Effector memory CD4-positive, alpha-beta T cell (primary cell): ENCODE results near the gene SF3A1.

Experiments used
- DNase-seq, 3 donors: peaks; one replicate each; pipeline ENCODE4 v3.0.0-alpha.2; 2020
- H3K27ac ChIP-seq: 2 replicates; pipeline ENCODE4 v1.7.0; 2013; ENCODE audit warnings: mild to moderate bottlenecking, low read length, moderate library complexity; ENCODE audit not compliant: insufficient read depth, poor library complexity, severe bottlenecking
- H3K27me3 ChIP-seq: replicated peaks from 2 replicates; pipeline ENCODE4 v1.7.0; 2013; ENCODE audit warnings: mild to moderate bottlenecking, low read length; ENCODE audit not compliant: insufficient read depth, control insufficient read depth, poor library complexity, severe bottlenecking
- H3K36me3 ChIP-seq: 2 replicates; pipeline ENCODE4 v1.7.0; 2013; ENCODE audit warnings: mild to moderate bottlenecking, low read length, moderate library complexity; ENCODE audit not compliant: control insufficient read depth, insufficient read depth
- H3K4me1 ChIP-seq: 2 replicates; pipeline ENCODE4 v1.7.0; 2013; ENCODE audit warnings: low read length, mild to moderate bottlenecking; ENCODE audit not compliant: control insufficient read depth, insufficient read depth, poor library complexity, severe bottlenecking
- H3K4me3 ChIP-seq: 2 replicates; pipeline ENCODE4 v1.7.0; 2013; ENCODE audit warnings: low read length, low read depth, mild to moderate bottlenecking; ENCODE audit not compliant: insufficient read depth, poor library complexity, severe bottlenecking
- H3K9me3 ChIP-seq: 2 replicates; pipeline ENCODE4 v1.7.0; 2013; ENCODE audit warnings: mild to moderate bottlenecking, low read length, moderate library complexity; ENCODE audit not compliant: control insufficient read depth

SF3A1 gene

DNA sequence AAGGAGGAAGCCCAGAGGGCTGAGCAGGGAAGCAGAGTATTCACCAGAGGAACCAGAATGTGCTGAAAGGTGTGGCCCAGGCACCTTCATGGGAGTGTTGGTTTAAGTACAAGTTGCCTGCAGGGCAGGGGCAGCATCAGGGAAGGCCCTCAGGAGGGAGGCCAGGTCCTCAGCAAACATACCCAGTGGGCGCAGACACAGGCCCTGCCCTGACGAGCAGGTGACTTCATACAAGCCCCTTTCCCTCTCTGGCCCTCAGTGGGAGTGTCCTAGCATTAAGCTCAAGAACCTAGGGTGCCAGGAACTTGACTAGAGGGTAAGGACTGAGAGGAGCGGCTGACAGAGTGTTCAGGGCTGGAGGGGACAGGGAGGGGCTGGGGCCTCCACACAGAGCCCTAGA, 59.9 kb downstream of the SF3A1 start:
- H3K27ac ChIP-seq = peak overlapping the region; percentile 42
- H3K4me1 ChIP-seq = peaks cover 48% of the 10 kb centered on the region
- H3K4me3 ChIP-seq = no peak overlapping the region
- peaks cover 84% of the 10 kb centered on the region for H3K36me3 ChIP-seq
- no peaks in the 10 kb centered on the region for H3K27me3 ChIP-seq
- H3K9me3 ChIP-seq = no peaks in the 10 kb centered on the region
- DNase-seq = no peak

DNA sequence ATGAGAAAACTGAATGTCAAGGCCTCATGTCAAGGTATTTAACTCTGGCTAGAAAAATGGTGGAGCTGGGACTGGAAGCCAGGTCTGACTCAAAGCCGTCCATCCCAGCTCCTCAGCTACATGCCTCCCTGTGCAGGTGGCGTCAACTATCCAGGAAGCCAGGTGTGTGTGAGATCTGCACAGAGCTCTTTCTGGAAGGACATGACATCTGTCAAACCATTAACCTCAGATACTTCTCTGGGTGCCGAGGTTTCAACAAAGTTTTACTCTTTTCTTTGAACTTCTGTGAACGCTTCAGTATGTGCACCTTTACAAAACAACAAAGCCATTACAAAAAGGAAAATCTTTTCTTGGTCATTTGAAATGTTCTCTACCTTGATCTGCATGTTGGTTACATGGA, 60.4 kb downstream of the SF3A1 start:
- peaks cover 43% of the 10 kb centered on the region for H3K4me1 ChIP-seq
- DNase-seq = no peak

GRCh38 chr22:30295576-30295975, 61.1 kb downstream of the SF3A1 start:
- Histone ChIP-seq H3K27me3 (no peaks in the 10 kb centered on the region), H3K27ac (peak overlapping the region; percentile 29), H3K36me3 (peaks cover 76% of the 10 kb centered on the region), H3K4me3 (no peak overlapping the region), H3K4me1 (peaks cover 42% of the 10 kb centered on the region), H3K9me3 (no peaks in the 10 kb centered on the region)
- no peak for DNase-seq

More for the DNA sequence above, 60.4 kb downstream of the SF3A1 start:
- Histone ChIP-seq H3K27ac (no peak overlapping the region), H3K4me3 (no peak overlapping the region), H3K9me3 (no peaks in the 10 kb centered on the region), H3K36me3 (peaks cover 83% of the 10 kb centered on the region), H3K27me3 (no peaks in the 10 kb centered on the region)

DNA sequence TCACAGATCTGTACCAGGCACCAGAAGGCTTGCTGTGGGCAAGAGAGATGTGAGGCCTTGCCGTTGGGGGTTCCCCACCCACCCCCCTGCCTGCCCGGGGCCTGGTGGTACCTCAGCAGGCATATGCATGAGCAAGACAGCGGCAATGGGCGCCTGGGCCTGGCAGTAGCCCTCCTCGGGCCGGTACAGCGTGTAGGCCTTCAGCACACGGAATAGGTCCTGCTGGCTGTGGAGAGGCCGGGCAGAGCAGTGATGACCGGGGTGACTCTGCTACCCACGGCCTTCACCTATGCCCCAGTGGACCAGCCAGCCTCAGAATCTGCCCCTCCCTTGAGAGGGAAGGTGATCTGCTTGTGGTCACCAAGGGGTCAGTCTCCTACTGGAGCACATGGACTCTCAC, 61.9 kb downstream of the SF3A1 start:
- no peak overlapping the region for H3K4me3 ChIP-seq
- DNase-seq = no peak
- H3K9me3 ChIP-seq = no peaks in the 10 kb centered on the region
- peaks cover 47% of the 10 kb centered on the region for H3K4me1 ChIP-seq
- no peaks in the 10 kb centered on the region for H3K27me3 ChIP-seq
- no peak overlapping the region for H3K27ac ChIP-seq
- H3K36me3 ChIP-seq = peaks cover 72% of the 10 kb centered on the region

- Histone ChIP-seq H3K36me3 (peaks cover 68% of the 10 kb centered on the region), H3K9me3 (no peaks in the 10 kb centered on the region), H3K27ac (no peak overlapping the region), H3K4me3 (no peak overlapping the region), H3K4me1 (peaks cover 44% of the 10 kb centered on the region), H3K27me3 (no peaks in the 10 kb centered on the region)
- DNase-seq = no peak
Measured at GRCh38 chr22:30294066-30294465, 62.6 kb downstream of the SF3A1 start.

DNA sequence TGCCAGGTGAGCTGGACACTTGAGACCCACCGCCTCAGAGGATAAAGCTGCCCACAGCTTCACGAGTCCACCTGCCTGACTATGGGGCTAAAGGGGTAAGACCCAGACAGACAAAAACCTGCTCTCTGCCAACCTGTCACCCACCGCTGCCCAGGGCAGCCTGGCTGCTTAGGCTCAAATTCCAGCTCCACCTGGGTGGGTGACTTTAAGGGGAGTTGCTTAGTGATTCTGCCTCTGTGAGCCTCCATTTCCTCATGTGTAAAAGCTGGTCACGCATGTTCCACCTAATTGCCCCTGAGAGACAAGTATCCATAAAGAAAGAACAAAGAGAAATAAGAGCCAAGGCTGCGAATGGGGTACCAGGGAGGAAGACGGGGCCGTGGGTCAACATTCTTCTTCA, 63.7 kb downstream of the SF3A1 start:
- H3K27me3 ChIP-seq = no peaks in the 10 kb centered on the region
- no peaks in the 10 kb centered on the region for H3K9me3 ChIP-seq
- H3K27ac ChIP-seq = no peak overlapping the region
- no peak overlapping the region for H3K4me3 ChIP-seq
- DNase-seq = no peak
- H3K4me1 ChIP-seq = peaks cover 46% of the 10 kb centered on the region
- H3K36me3 ChIP-seq = peaks cover 58% of the 10 kb centered on the region

- Histone ChIP-seq H3K4me3 (no peak overlapping the region), H3K9me3 (no peaks in the 10 kb centered on the region), H3K4me1 (peaks cover 42% of the 10 kb centered on the region), H3K27ac (no peak overlapping the region), H3K36me3 (peaks cover 54% of the 10 kb centered on the region), H3K27me3 (no peaks in the 10 kb centered on the region)
- no peak for DNase-seq
Measured at GRCh38 chr22:30292069-30292970, 64.4 kb downstream of the SF3A1 start.

- Histone ChIP-seq H3K9me3 (no peaks in the 10 kb centered on the region), H3K27me3 (no peaks in the 10 kb centered on the region), H3K4me3 (no peak overlapping the region), H3K27ac (peak overlapping the region; percentile 44), H3K4me1 (peaks cover 32% of the 10 kb centered on the region), H3K36me3 (peaks cover 44% of the 10 kb centered on the region)
- DNase-seq = no peak
Measured at GRCh38 chr22:30291058-30291892, 65.4 kb downstream of the SF3A1 start.

DNA sequence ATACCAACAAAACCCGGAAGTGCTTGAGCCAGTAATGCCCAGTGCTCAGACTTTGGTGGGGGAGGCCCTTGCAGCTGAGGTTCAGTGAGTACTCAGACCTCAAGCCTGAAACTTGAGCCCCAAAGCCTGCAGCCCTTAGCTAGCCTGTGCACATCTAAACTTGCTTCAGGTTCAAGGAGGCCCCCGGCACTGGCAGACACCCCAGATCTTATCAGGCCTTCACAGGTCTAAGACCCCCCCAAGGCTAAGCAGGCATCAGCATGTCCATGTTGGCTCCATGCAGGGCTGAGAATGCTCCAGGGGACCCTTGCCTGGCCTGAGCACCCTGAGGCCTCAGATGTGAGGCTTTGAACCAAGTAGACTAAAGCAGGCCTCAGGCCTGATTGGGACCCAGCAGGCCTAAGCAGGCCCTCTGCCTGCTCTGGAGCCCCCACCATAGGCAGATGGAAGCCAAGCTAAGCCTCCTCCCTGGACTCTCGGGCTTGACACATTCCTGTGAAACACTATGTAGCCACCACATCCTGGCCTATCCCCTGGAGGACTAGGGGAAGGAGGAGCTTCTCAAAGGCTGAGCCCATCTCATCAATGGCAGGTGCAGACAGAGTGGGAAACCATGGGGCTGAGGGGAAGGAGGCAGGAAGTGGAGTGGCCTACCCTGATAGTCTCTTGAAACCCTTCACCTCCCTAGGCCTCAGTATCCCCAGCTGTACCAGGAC, 66.2 kb downstream of the SF3A1 start:
- H3K27me3 ChIP-seq = no peaks in the 10 kb centered on the region
- no peaks in the 10 kb centered on the region for H3K9me3 ChIP-seq
- peak overlapping the region; percentile 67 for H3K4me3 ChIP-seq
- DNase-seq = no peak
- peaks cover 24% of the 10 kb centered on the region for H3K4me1 ChIP-seq
- H3K36me3 ChIP-seq = peaks cover 39% of the 10 kb centered on the region
- peak overlapping the region; percentile 44 for H3K27ac ChIP-seq
